ENCODE measurements around the gene TBC1D1. TPM values are rescaled to one million over a fixed set of nuclear protein-coding genes. Genes with fewer than 3 reads are reported as not detected.

Gene TBC1D1
- total and polyA plus RNA-seq, 2 of the 8 experiments (the other 6 are each of a cell fraction or from before 2014, with no cell fraction given), result 96.9 to 162 TPM

GRCh38 chr4:38178392-38178995, 287.6 kb downstream of the TBC1D1 start:
- Histone ChIP-seq H2BK12ac (ENCODE audit: low read depth, low read length) (no peak overlapping the region), H3K4ac (replicated peaks; ENCODE audit: insufficient read length, low read depth, low read length) (no peak overlapping the region), H3K79me1 (ENCODE audit: low read depth, low read length) (no peaks in the 10 kb centered on the region), H3K79me2 (ENCODE audit: control insufficient read depth in 1 of 2, insufficient read depth in 2 of 2, low read length in 2 of 2) (no peaks in the 10 kb centered on the region), H3K4me1 (replicated peaks in 1 of 4; ENCODE audit: control insufficient read depth in 3 of 4, insufficient read depth in 4 of 4, low read length in 3 of 4) (no peaks in the 10 kb centered on the region), H4K5ac (ENCODE audit: insufficient read length, low read depth, low read length) (no peak overlapping the region), H4K91ac (replicated peaks; ENCODE audit: insufficient read length, low read length) (no peak overlapping the region), H3K36me3 (ENCODE audit: control insufficient read depth in 2 of 4, insufficient read depth in 4 of 4, low read length in 3 of 4) (peaks cover 0 to 6% (median 0%) of the 10 kb centered on the region in 4 experiments; a peak in 1 of 8 replicates), H2AFZ (ENCODE audit: low read length) (no peak overlapping the region), H3K9ac (replicated peaks in 1 of 4; ENCODE audit: extremely low read depth in 1 of 4, low read depth in 3 of 4, low read length in 3 of 4) (no peak overlapping the region), H3K27me3 (replicated peaks in 1 of 4; ENCODE audit: control insufficient read depth in 3 of 4, extremely low read depth in 1 of 4, insufficient read depth in 3 of 4, low read length in 3 of 4) (no peaks in the 10 kb centered on the region), H3K14ac (ENCODE audit: insufficient read length) (no peak overlapping the region), H3K56ac (replicated peaks; ENCODE audit: insufficient read length, low read depth, low read length) (no peak overlapping the region), H3K4me2 (ENCODE audit: insufficient read depth in 1 of 2, low read depth in 2 of 2, low read length in 2 of 2) (no peak overlapping the region), H2BK20ac (ENCODE audit: low read length) (no peak overlapping the region), H4K20me1 (replicated peaks in 1 of 2; ENCODE audit: control insufficient read depth in 1 of 2, insufficient read depth in 2 of 2, low read length in 2 of 2) (no peaks in the 10 kb centered on the region), H3K4me3 (ENCODE audit: extremely low read depth in 1 of 4, insufficient read depth in 2 of 4, low read depth in 3 of 4, low read length in 4 of 4) (no peak overlapping the region), H3K27ac (ENCODE audit: low read depth, low read length) (no peak overlapping the region), H3K9me3 (ENCODE audit: insufficient read depth in 2 of 2, low read depth in 1 of 2, low read length in 1 of 2) (peaks cover 16% of the 10 kb centered on the region in 2 experiments; a peak in 2 of 4 replicates), H2BK5ac (ENCODE audit: low read depth, low read length) (no peak overlapping the region), H2BK15ac (ENCODE audit: low read length) (no peak overlapping the region), H3K18ac (ENCODE audit: extremely low read depth, low read length) (no peak overlapping the region), H4K8ac (ENCODE audit: extremely low read depth, insufficient read depth, low read length) (no peak overlapping the region), H2AK5ac (ENCODE audit: low read depth, low read length) (no peak overlapping the region), H3K23ac (ENCODE audit: insufficient read length) (no peak overlapping the region), H3K23me2 (ENCODE audit: low read depth, low read length) (no peaks in the 10 kb centered on the region), H2BK120ac (replicated peaks; ENCODE audit: low read depth, low read length) (no peak overlapping the region)
- CTCF ChIA-PET (ENCODE audit: partially characterized antibody), result interaction anchor here (1.1 to 5.6 kb wide), 26 partner anchors 9 to 604 kb away, joined by 3 to 79 read pairs (median 7); partner anchors contain the start of gene TLR10
- no peak for DNase-seq (ENCODE audit: low read depth in 1 of 2, low spot score in 2 of 2)
- TF ChIP-seq KDM5A (IDR thresholded peaks at IDR 0.05; ENCODE audit: low read length), result no peak
- TF ChIP-seq SRF (IDR thresholded peaks at IDR 0.05; ENCODE audit: low read depth, low read length), result no peak
- TF ChIP-seq ATF3 (IDR thresholded peaks at IDR 0.05; ENCODE audit: insufficient read depth, low read depth, low read length), result no peak
- TF ChIP-seq GTF2F1 (IDR thresholded peaks at IDR 0.05; ENCODE audit: borderline replicate concordance, low read depth, low read length), result no peak
- TF ChIP-seq SP2 (IDR thresholded peaks at IDR 0.05; ENCODE audit: low read length), result no peak
- TF ChIP-seq JUND (IDR thresholded peaks at IDR 0.05; ENCODE audit: low read length), result no peak
- no peak for TF ChIP-seq NRF1 (IDR thresholded peaks at IDR 0.05; ENCODE audit: low read depth, low read length)
- no peak for TF ChIP-seq RXRA (IDR thresholded peaks at IDR 0.05; ENCODE audit: insufficient read depth, low read depth, low read length)
- TF ChIP-seq ZNF274 (IDR thresholded peaks at IDR 0.05; ENCODE audit: borderline replicate concordance, extremely low read depth, low read length), result no peak
- TF ChIP-seq CREB1 (IDR thresholded peaks at IDR 0.05), result no peak
- POLR2A ChIA-PET (ENCODE audit: partially characterized antibody), result no interaction called here
- no peak for FAIRE-seq
- WGBS, 2 experiments (ENCODE audit: extremely low coverage in 1 of 2, insufficient coverage in 1 of 2, insufficient read length in 1 of 2, insufficient replicate concordance in 2 of 2, low coverage in 1 of 2, low lambda C conversion rate in 2 of 2, missing lambda C conversion rate in 1 of 2), result 68% methylated on average over 8 of the region's 8 CpGs; no CpG with 5 or more reads in 1 of the 2 experiments
